Hippocampal formation (tissue), 2 donors: ENCODE measurements around the gene MLH3.
"Not testable (repeated sequence)": the region's sequence is repeated elsewhere in the genome, so short reads cannot be mapped to it uniquely, and the experiment has no call there.

Experiments used
- DNase-seq, 2 donors: peaks; one replicate each; lab custom pipeline; 2025; lab: John Stamatoyannopoulos, UW

The MLH3 gene

DNA sequence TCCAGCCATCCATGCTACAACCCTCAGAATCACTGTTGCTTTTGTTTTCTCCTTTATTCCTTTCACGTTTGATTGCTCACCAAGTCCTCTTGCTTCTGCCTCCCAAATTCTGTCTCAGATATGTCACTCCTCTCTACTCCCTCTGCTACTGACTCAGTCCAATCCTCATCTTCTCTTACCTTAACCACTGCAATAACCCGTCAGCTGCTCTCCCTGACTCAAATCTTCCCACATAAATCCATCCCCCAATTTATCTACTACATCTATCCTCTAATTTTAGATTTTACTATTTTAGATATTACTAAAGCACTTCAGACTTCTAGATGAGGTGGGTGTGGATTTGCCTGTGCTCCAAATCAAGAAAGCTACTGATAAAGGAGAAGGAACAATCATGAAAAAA is 25.4 kb downstream of the MLH3 start:
- no peak for DNase-seq

DNA sequence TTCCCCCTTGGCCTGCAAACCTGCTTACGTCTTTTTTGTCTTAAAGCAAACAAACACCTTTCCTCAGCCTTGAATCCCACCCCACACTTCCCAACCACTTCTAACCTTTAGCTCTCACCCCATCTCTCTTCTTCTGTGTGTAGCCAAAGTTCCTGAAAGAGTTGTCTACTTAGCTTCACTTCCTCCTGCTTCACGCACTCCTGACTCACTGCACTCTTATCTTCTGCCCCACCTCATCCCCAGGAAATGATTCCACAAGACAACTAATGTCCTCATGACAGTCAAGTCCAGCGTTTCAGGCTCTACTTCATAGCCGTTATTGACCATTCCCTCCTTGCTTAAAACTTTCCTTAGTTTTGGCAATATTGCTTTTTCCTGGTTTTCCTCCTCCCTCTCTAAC is 26.2 kb downstream of the MLH3 start:
- DNase-seq = no peak

DNA sequence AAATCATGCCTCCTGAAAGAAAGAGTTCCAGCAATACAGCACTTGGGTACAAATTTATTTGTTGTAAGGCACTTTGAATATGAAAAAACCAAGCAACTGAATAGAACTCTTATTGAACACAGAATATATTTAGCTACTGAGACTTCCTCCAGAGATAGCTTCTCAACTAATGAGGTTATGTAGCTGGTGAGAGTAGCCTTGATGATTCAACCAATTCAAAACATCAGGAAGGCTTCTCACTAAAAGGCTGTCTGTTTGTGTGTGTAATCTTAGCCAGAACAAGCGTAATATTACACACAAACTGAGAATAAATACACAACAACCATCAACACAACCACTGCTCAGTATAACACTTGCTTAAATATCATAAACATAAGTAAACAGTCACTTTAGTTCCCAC is 28.2 kb downstream of the MLH3 start:
- no peak for DNase-seq

DNA sequence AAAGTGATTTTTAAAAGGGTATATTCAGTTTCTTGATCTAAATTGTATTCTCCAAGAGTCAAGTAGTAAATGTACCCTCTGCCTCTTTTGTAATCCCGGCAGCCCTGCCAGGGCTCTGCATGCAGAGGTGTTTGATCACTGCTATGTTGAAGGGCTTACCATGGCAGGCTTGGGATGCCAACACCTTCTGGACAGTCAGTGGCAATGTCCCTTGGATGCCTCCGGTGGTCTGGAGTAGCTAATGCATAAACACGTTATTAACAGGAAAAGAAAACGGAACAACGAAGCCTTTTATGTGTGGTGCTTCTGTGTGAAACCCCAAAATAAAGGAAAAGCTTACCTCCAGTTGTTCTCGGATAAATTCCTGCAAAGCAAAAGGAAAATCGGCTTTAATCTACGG is 28.6 kb downstream of the MLH3 start:
- DNase-seq = no peak

DNA sequence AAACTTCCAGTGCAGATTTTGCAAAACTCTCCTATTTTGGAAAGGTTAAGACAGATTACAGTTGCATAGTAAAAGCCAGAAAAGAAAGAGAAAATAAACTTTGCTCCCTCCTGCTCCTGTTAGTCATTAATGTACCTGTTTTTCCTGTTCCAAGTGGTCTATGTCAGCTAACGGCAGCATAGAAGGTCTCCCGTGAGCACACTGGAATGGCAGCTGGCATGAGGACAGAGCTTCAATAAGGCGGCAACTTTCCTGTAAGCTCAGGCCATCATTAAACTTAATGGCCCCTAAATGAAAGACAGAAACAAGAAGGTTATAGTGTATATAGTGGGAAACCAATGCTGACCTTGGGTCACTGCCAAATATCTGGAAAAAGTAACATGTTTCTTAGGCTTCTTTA is 32.6 kb downstream of the MLH3 start:
- no peak for DNase-seq

DNA sequence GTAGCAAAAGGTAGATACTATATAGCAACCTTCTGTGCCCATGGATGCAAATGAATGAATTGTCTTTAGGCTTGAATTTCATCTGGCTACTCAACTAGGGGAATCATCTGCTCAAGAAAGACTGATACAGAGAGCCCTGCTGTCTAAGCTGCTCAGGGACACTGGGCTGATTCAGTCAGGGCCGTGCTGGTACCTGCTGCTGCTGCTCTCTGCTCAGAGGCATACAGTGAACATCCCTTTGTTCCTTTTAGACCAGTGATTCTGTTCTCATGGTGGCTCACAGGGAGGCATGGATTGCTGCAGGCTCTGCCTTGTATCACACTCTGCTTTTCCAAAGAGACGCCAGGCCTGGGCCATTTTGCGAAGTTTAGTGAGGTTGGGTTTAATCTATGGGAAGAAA is 34.5 kb downstream of the MLH3 start:
- no peak for DNase-seq

DNA sequence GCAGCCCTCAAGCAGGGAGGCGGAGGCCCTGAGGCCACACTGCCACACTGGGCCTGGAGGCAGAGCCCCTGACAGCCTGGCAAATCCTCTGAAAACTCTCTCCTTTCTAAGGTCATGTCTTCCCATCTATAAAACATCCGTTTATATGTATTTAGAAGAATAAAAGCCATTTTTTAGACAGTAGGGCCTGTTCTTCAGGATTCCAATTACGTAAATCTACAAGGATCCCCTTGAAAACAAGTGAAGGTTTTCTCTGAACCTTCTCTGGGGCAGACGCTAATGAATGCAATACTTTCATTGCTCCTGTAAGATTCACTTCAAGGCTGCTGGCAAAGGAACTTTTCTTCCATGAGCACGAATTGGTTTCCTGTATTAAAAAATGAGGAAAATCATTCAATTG is 35.8 kb downstream of the MLH3 start:
- no peak for DNase-seq

DNA sequence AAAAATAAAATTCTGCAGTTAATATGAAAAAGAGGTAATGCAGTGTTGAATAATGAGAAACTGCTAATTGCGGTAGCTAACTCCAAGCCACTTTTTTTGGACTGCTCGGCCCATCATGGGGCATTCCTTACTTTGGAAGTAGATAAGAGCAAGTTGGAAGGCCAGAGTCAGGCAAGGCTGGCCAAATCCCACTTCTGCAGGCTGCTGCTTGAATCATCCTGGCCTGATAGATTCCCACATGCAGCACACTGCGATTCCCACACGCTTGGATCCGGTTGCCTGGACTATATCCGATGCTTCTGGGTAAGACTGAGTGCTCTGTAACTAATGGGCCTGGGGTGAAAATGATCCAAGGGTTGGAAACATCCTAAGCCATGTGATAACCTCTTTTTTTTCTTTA is 38.0 kb downstream of the MLH3 start:
- no peak for DNase-seq

DNA sequence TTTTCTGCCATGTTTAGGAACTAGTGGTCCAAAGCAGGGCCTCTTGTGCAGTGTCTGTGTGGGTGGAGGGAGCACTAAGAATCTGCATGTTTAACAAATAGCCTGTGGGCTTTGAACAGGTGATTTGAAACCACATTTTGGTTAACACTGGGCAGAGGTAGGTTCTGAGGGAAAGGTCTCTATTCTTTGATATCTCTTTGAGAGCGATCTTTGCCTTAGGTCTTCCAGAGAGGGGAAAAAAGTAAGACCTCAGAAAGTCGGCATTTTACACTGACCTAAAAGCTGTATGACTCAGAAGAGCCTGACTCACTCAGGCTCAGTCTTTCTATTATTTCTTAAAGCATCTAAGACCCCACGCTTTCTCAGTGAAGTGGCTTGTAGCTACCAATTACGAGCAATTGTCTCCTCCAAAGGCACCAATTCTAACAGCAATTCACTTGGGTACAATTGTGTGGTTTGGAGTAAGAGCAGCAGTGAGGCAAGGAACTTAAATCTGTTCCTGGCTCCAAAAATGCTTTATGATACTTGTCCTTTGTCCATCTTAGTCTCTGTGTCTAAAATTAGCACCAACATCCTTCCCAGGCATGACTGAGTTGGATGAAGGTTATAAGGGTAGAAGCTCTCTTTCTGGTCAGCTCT is 39.8 kb downstream of the MLH3 start:
- no peak for DNase-seq

DNA sequence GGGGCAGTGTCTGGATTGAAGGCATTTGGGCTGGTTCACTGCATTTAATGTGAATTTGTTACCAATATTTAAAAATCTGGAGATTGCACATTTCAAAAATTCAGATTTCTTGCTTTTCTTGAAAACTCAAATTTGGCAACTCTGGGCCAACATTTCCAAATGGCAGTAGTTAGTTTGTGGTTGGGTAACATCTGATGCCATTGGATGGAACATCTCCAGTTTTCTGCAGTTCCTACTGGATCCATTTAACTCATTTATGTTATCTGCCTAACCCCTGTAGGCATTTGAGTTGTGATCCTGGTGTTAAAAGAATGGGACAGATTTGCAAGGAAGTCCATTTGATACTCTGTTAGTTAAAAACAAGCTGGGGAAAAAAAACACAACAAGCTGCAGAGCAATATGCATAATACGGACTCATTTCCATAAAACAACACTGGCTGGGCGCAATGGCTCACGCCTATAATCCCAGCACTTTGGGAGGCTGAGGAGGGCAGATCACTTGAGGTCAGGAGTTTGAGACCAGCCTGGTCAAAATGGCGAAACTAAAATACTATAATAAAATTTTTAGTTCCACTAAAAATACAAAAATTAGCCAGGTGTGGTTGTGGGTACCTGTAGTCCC is 40.7 kb downstream of the MLH3 start:
- DNase-seq = no peak

DNA sequence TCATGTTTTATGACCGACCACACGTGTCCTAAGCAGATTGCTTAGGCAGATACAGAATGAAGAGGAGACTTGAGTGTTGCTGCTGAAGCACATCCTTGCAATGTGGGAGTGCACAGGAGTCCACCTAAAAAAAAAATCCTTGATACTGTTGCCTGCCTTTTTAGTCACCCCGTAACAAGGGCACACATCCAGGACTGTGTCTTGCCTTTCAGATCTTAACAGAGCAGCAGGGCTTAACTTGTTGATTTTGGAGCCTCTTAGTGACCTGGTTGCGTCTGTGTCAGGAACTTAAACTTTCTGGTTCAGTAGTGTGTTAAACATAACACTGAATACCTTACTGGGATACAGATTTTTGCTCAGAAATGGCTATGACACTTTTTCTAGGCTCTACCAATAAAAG is 42.1 kb downstream of the MLH3 start:
- no peak for DNase-seq

DNA sequence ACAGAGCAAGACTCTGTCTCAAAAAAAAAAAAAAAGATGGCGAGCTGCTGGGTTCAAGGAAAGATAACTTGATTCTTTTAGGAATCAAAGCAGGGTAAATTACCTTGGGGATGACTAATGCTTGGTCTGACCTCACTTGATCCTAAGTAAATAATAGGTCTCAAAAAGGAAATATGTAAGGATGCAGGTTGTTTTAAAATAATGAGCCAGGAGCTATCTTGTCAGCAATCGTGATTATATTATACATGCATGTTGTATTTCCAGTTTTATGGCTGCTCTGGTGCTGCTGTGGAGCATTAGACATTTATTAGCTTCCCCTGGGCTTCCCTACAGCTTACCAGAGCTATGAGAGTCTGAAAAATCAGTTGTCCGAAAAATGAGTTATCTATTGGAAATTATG is 45.9 kb downstream of the MLH3 start:
- no peak for DNase-seq

DNA sequence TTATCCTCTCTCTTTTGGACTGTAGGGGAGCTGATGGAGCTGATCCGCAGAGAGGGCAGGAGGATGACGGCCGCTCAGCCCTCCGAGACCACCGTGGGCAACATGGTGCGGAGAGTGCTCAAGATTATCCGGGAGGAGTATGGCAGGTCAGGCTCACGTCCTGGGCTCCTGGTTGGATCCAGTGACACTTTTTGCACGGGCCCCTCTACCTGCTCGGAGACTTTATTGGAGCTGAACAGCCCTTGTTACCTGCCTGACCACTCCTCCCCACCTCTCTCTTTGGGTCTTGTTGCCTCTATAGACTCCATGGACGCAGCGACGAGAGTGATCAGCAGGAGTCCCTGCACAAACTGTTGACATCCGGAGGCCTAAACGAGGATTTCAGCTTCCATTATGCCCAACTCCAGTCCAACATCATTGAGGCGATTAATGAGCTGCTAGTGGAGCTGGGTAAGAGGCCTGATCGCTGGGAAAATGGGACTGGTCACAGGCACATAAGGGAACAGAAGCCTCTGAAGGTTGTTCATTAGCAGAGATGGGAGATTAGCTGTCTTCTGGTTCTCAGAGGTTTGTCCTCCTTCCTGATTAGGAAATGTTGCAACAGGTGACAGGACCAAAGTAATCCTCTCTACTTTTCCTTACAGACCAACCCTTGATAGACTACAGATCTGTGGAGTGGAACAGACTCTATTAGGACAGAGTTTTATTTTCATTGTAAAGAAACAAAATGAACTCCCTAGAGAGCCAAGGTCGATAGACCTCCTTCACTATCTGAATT is 47.8 kb downstream of the MLH3 start:
- no peak for DNase-seq

DNA sequence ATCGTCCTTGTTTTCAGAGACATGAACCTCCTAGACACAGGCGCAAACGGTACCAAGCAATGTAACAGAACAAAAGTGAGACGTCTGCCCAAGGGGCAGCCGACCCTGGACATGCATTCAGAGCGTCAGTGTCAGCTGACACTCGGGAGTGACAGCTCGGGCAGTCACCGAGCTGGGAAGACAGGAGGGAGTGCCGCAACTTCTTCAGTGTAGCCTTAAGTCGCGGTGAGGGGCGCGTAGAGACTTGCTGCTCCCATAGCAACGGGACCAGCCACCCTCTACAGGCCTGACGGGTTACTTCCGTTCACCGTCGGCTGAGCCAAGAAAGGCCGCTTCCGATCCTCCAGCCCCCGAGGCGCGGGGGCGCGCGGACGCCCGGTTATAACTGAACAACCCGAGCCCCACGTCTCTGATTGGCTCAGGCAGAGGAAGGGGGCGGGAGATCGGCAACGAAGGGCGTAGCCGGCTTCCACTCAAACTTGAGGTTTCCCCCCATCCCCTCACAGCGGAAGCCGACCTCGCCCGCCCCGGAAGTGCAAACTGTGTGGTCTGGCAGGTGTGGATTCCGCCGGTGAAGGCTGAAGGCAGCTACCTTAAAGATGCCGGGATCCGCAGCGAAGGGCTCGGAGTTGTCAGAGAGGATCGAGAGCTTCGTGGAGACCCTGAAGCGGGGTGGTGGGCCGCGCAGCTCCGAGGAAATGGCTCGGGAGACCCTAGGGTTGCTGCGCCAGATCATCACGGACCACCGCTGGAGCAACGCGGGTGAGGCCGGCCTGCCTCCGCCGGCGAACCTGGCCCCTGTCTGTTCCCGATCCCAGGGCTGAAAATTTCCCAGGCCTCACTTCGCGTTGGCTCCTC is 48.6 kb downstream of the MLH3 start, which contains the start of gene EIF2B2:
Gene EIF2B2, plus strand, starts transcription at position 530 of the 858 bp plus-strand sequence. Its CDS starts 70 bp downstream, at position 600.
- peak; percentile 95 to 97 for DNase-seq

DNA sequence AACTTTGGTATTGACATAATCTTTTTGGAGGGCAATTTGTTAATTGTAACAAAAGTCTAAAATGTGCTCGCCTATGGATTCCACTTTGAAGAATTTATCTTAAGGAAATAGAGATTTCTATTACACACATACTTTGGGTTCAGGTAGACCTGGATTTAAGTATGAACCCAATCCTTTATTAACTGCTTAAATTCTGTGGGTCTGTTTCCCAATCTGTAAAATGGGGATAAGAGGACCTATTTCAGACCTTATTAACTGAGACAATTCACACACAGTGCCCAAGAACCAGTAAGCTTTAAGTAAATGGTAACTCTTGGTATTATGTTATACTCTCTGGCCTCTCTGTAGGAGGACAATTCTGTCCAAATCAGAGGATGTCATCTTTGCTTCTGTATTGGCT is 49.4 kb downstream of the MLH3 start:
- DNase-seq = no peak

DNA sequence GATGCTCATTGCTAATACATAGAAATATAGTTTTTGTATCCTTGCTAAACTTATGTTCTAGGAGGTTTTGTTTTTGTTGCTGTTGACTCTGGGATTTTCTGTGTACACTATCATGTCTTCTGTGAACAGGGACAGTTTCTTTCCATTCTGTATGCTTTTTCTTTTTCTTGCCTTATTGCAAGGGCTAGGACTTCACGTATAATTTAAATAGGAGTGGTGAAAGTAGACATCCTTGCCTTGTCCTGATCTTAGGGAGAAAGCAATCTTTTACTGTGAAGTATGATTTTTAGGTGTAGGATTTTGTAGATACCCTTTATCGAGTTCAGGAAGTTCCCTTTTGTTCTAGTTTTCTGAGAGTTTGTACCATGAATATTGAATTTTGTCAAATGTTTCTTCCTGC is 50.0 kb downstream of the MLH3 start:
- DNase-seq = no peak

DNA sequence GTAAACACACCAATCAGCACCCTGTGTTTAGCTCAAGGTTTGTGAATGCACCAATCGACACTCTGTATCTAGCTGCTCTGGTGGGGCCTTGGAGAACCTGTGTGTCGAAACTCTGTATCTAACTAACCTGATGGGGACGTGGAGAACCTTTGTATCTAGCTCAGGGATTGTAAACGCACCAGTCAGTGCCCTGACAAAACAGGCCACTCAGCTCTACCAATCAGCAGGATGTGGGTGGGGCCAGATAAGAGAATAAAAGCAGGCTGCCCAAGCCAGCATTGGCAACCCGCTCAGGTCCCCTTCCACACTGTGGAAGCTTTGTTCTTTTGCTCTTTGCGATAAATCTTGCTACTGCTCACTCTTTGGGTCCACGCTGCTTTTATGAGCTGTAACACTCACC is 55.5 kb downstream of the MLH3 start:
- DNase-seq = not testable (repeated sequence)

DNA sequence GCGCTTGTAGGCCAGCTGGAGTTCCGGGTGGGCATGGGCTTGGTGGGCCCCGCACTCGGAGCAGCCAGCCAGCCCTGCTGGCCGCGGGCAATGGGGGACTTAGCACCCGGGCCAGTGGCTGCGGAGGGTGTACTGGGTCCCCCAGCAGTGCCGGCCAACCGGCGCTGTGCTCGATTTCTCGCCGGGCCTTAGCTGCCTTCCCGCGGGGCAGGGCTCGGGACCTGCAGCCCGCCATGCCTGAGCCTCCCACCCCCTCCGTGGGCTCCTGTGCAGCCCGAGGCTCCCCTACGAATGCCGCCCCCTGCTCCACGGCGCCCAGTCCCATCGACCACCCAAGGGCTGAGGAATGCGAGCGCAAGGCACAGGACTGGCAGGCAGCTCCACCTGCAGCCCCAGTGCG is 57.1 kb downstream of the MLH3 start:
- not testable (repeated sequence) for DNase-seq

DNA sequence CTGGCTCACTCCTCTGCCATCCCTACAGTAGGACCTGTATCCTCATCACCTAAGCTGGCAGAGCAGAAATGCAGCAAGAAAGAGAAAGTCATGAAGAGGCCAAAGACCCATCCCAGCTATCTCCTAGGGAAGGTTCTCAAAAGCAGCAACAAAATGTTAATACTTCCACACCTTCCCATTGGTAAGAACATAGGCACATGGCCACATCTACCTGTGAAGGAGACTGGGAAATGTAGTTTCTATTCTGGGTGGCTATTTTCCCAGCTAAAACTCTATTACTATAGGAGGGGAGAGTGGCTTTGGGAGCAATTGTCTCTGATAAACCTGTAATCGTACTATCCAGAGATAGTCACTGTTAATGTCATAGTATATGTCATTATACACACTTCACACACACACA is 62.3 kb downstream of the MLH3 start:
- DNase-seq = no peak

DNA sequence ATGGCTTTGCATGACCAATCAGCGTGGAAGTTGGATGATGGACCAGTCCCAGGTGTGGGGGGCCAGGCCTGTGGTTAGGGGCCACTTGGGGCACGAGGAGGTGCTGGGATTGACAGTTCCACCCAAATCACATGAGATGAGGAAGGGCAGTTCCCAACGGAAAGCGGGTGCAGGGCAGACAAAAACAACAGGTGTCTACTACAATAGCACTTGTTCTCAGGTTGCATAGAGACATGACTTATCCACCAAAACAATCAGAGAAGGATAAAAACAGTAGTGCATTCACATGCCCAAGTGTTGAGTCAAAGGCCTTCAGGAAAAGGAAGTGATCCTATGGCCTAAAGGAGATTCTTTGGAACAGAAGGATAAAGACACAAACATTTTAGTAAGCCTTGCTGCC is 63.1 kb downstream of the MLH3 start:
- no peak for DNase-seq

DNA sequence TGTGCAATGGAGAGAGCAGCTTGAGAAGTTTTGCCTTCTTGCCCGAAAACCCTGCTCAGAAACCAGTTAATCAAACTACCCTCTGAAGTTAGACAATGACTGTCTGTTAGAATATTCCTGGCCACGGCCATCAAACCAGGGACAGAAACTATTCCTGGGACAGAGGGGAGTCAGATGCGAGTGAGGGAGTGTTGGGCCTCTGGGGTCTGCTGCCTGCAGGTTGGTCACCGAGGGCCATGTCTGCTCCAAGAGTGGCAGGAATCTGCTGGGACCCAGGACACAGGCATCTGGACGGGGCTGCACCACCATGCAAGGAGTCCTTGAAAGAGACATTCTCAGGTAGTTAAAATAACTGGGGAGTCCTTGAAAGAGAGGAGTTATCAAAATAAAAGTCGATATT is 65.5 kb downstream of the MLH3 start:
- no peak for DNase-seq

DNA sequence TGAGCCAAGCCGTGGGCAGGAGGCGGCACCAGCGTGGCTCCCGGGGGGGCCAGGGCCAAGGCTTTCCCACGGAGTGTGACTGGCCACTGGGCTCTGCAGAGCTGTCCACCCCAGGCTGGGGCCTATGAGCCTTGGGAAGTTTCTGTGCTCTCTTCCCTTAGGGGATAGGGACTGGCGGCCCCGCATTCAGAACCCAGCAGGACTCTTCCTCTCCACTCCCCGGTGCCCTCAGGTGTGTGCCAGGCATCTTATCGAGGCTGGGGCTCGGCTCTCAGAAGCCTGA is 66.3 kb downstream of the MLH3 start:
- no peak for DNase-seq
